Osteocyte (in vitro differentiated cells): ENCODE measurements around the gene PHACTR1. TPM values are rescaled to one million over a fixed set of nuclear protein-coding genes. Genes with fewer than 3 reads are reported as not detected.
"Not testable (repeated sequence)": the region's sequence is repeated elsewhere in the genome, so short reads cannot be mapped to it uniquely, and the experiment has no call there.

Experiments used
- DNase-seq: peaks from one replicate; pipeline ENCODE4 v3.0.0; 2021; ENCODE audit warnings: mixed read lengths; ENCODE audit not compliant: unreplicated experiment; ENCODE audit errors: extremely low spot score
- H3K27ac Mint-ChIP-seq: one replicate; pipeline ENCODE4 v1.8.0; 2021; ENCODE audit warnings: mild to moderate bottlenecking, mixed read lengths; ENCODE audit not compliant: unreplicated experiment
- H3K27me3 Mint-ChIP-seq: one replicate; pipeline ENCODE4 v1.8.0; 2021; ENCODE audit warnings: mixed read lengths; ENCODE audit not compliant: unreplicated experiment
- H3K36me3 Mint-ChIP-seq: one replicate; pipeline ENCODE4 v1.8.0; 2021; ENCODE audit warnings: mixed read lengths; ENCODE audit not compliant: unreplicated experiment
- H3K4me1 Mint-ChIP-seq: one replicate; pipeline ENCODE4 v1.8.0; 2021; ENCODE audit warnings: mixed read lengths; ENCODE audit not compliant: unreplicated experiment
- H3K4me3 Mint-ChIP-seq: one replicate; pipeline ENCODE4 v1.8.0; 2021; ENCODE audit warnings: mild to moderate bottlenecking, moderate library complexity, mixed read lengths; ENCODE audit not compliant: unreplicated experiment
- H3K9me3 Mint-ChIP-seq: one replicate; pipeline ENCODE4 v1.8.0; 2021; ENCODE audit warnings: mixed read lengths; ENCODE audit not compliant: unreplicated experiment
- total RNA-seq: library from RNA; stranded (reverse); gene quantifications from 2 replicates; pipeline ENCODE4 v1.2.1, GENCODE V29; 2021
- TF ChIP-seq, protein P1 (sequence below): fragments of 200-600 bp; sonication (generic); IDR thresholded peaks from 2 replicates; pipeline ENCODE4 v1.5.0; 2021; ENCODE audit warnings: antibody characterized with exemption, mild to moderate bottlenecking, moderate library complexity

PHACTR1 gene
- total RNA-seq, 1 donor from 2014 or later, result 1.0 TPM

DNA sequence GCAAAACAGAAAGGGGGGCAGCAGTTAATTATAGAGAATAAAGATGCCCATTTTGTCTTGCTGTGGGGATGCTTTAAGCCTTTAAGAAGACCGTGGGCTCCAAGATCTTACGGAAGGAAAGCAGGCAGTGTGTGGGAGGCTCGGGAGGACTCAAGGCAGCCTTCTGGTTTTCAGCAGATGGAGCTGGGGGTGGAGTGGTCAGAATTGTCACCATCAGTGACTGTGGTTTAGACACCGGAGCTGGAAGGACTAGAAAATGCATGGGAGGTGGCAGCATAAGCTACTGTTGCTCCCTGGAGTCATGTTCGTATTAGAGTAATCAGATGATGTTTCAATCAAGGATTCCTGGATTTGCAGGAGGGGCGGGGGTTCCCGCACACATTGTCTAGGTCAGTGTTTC, 3.7 kb downstream of the PHACTR1 start:
- Mint-ChIP-seq H3K4me1 (peaks cover 12% of the 10 kb centered on the region), H3K9me3 (no peaks in the 10 kb centered on the region), H3K36me3 (no peaks in the 10 kb centered on the region), H3K27ac (no peak overlapping the region), H3K27me3 (peaks cover 1% of the 10 kb centered on the region), H3K4me3 (no peak overlapping the region)
- DNase-seq, result no peak
- TF ChIP-seq, protein P1, sequence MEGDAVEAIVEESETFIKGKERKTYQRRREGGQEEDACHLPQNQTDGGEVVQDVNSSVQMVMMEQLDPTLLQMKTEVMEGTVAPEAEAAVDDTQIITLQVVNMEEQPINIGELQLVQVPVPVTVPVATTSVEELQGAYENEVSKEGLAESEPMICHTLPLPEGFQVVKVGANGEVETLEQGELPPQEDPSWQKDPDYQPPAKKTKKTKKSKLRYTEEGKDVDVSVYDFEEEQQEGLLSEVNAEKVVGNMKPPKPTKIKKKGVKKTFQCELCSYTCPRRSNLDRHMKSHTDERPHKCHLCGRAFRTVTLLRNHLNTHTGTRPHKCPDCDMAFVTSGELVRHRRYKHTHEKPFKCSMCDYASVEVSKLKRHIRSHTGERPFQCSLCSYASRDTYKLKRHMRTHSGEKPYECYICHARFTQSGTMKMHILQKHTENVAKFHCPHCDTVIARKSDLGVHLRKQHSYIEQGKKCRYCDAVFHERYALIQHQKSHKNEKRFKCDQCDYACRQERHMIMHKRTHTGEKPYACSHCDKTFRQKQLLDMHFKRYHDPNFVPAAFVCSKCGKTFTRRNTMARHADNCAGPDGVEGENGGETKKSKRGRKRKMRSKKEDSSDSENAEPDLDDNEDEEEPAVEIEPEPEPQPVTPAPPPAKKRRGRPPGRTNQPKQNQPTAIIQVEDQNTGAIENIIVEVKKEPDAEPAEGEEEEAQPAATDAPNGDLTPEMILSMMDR, result no peak

DNA sequence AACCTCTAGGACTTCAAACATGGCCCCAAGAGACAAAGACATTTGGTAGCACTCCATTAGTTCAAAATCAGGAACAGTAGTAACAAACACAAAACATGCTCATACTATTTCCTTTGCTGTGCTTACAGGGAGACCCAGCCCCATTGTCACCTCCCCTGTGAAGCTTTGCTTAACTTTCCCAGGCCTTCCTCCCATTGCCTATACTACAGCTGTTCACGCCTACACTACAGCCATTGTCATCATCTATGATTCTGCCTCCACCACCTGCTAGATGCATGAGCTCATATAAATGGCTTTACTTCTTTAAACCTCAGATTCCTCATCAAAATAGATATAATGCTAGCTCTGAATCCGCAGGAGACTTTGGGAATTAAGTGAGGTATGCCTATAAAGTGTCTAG, 8.7 kb downstream of the PHACTR1 start:
- Mint-ChIP-seq H3K36me3 (no peaks in the 10 kb centered on the region), H3K4me1 (no peaks in the 10 kb centered on the region), H3K9me3 (no peaks in the 10 kb centered on the region), H3K27ac (no peak overlapping the region), H3K4me3 (no peak overlapping the region), H3K27me3 (peaks cover 19% of the 10 kb centered on the region)
- TF ChIP-seq, protein P1, result no peak
- no peak for DNase-seq

DNA sequence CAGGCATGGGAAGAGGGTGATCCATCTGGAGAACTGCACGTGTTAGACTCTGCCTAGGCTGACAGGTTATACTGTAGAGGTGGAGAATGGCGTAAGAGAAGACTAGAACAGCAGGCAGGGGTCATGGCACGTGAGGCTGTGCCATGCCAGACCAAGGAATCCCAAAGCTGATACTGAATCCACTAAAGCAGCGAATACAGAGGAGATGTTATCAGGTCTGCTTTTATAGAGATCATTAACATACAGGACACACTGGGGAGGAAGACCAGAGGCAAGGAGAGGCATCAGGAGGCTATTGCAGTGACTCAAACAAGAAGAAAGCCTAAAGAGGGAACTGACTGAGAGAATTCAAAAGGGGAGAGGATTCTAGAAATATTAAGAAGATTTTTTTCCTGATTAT, 12.9 kb downstream of the PHACTR1 start:
- Mint-ChIP-seq H3K27me3 (peaks cover 19% of the 10 kb centered on the region), H3K4me3 (no peak overlapping the region), H3K9me3 (no peaks in the 10 kb centered on the region), H3K36me3 (no peaks in the 10 kb centered on the region), H3K4me1 (no peaks in the 10 kb centered on the region), H3K27ac (no peak overlapping the region)
- DNase-seq, result no peak
- TF ChIP-seq, protein P1, result no peak

GRCh38 chr6:12730809-12731208, 14.2 kb downstream of the PHACTR1 start:
- not testable (repeated sequence) for DNase-seq, H3K9me3 Mint-ChIP-seq, H3K27ac Mint-ChIP-seq, H3K4me1 Mint-ChIP-seq, H3K36me3 Mint-ChIP-seq, H3K4me3 Mint-ChIP-seq
- H3K27me3 Mint-ChIP-seq, result peaks cover 15% of the 10 kb centered on the region

GRCh38 chr6:12733876-12734275, 17.3 kb downstream of the PHACTR1 start:
- no peaks in the 10 kb centered on the region for H3K36me3 Mint-ChIP-seq
- TF ChIP-seq, protein P1, result no peak
- no peaks in the 10 kb centered on the region for H3K27me3 Mint-ChIP-seq
- DNase-seq, result no peak
- no peak overlapping the region for H3K27ac Mint-ChIP-seq
- H3K4me3 Mint-ChIP-seq, result no peak overlapping the region
- no peaks in the 10 kb centered on the region for H3K4me1 Mint-ChIP-seq
- H3K9me3 Mint-ChIP-seq, result no peaks in the 10 kb centered on the region

- Mint-ChIP-seq H3K27me3 (peaks cover 2% of the 10 kb centered on the region), H3K4me1 (no peaks in the 10 kb centered on the region), H3K4me3 (no peak overlapping the region), H3K36me3 (no peaks in the 10 kb centered on the region), H3K9me3 (no peaks in the 10 kb centered on the region), H3K27ac (no peak overlapping the region)
- TF ChIP-seq, protein P1, result no peak
- DNase-seq, result no peak
These were observed 19.2 kb downstream of the PHACTR1 start for GRCh38 chr6:12735786-12736185.
